Tibial nerve (tissue), 3 donors: ENCODE measurements around the gene FBLN2.

ENCODE experiments used
- CTCF ChIP-seq, 5 experiments: fragments of 200-600 bp in 3 of 5; fragments of 450-650 bp in 2 of 5; sonication (generic) in 3 of 5; IDR thresholded peaks; one replicate each; pipeline ENCODE4 v1.5.1; 2016 to 2019; ENCODE audit warnings: antibody characterized with exemption in 5 of 5, mild to moderate bottlenecking in 3 of 5, moderate library complexity in 2 of 5
- POLR2A ChIP-seq, 2 donors: fragments of 450-650 bp; IDR thresholded peaks; one replicate each; pipeline ENCODE4 v1.6.1; 2017; ENCODE audit warnings: antibody characterized with exemption in 2 of 2, mild to moderate bottlenecking in 2 of 2, moderate library complexity in 2 of 2

GRCh38 chr3:13506680-13507079 lies 42.2 kb upstream of the FBLN2 start:
- TF ChIP-seq CTCF (IDR thresholded peaks at IDR 0.05) = no peak
- TF ChIP-seq POLR2A (IDR thresholded peaks at IDR 0.05) = no peak
